Activated CD4-positive, alpha-beta T cell treated with anti-CD3 and anti-CD28 coated beads for 36 hours (primary cell): ENCODE data around the gene SCAMP1. TPM values are rescaled to one million over a fixed set of nuclear protein-coding genes. Genes with fewer than 3 reads are reported as not detected.

Experiments used
- ATAC-seq: fragments of 200-7000 bp; cut with Tn5 transposase; one replicate; pipeline ENCODE4 v1.10.0; 2021; ENCODE audit warnings: mild to moderate bottlenecking, moderate library complexity
- CTCF ChIA-PET: fragments of 350-600 bp; sonication (Branson Sonifier 250); formaldehyde crosslinking; loops from one replicate; lab custom pipeline; 2021; ENCODE audit warnings: antibody characterized with exemption; lab: Charles Lee
- POLR2A ChIA-PET: fragments of 350-600 bp; sonication (Branson Sonifier 250); formaldehyde crosslinking; loops from one replicate; lab custom pipeline; 2021; ENCODE audit warnings: antibody characterized with exemption, inconsistent platforms; lab: Charles Lee
- DNase-seq: peaks from one replicate; pipeline ENCODE4 v3.0.0-alpha.2; 2020
- H3K27ac Mint-ChIP-seq: one replicate; pipeline ENCODE4 v1.8.0; 2021; ENCODE audit warnings: mixed read lengths
- H3K27me3 Mint-ChIP-seq: one replicate; pipeline ENCODE4 v1.8.0; 2021; ENCODE audit warnings: mixed read lengths
- H3K36me3 Mint-ChIP-seq: one replicate; pipeline ENCODE4 v1.8.0; 2021; ENCODE audit warnings: low read depth, mixed read lengths
- H3K4me1 Mint-ChIP-seq: one replicate; pipeline ENCODE4 v1.8.0; 2021; ENCODE audit warnings: mixed read lengths
- H3K4me3 Mint-ChIP-seq: one replicate; pipeline ENCODE4 v1.8.0; 2021; ENCODE audit warnings: mild to moderate bottlenecking, moderate library complexity, mixed read lengths
- H3K9me3 Mint-ChIP-seq: one replicate; pipeline ENCODE4 v1.8.0; 2021; ENCODE audit warnings: low read depth, mixed read lengths
- intact Hi-C, 2 experiments: fragments of 100-400 bp; cut with DNase I in 1 of 2; cut with micrococcal nuclease in 1 of 2; formaldehyde crosslinking; loops; one replicate each; pipeline versions ENCODE4 v1.14.2 to v1.15.1; 2022 to 2024; cut with DNase I, micrococcal nuclease
- total RNA-seq, 2 experiments: library from RNA; stranded (reverse); gene quantifications; one replicate each; pipeline ENCODE4 v1.2.3, GENCODE V29; 2021

SCAMP1 gene
- total RNA-seq, 2 experiments from 2014 or later, result 15.5 to 24.1 TPM

- Mint-ChIP-seq H3K36me3 (no peaks in the 10 kb centered on the region), H3K4me1 (no peaks in the 10 kb centered on the region), H3K4me3 (no peak overlapping the region), H3K9me3 (no peaks in the 10 kb centered on the region), H3K27me3 (peaks cover 39% of the 10 kb centered on the region), H3K27ac (no peak overlapping the region)
- CTCF ChIA-PET, result no interaction called here
- POLR2A ChIA-PET, result no interaction called here
- intact Hi-C loops, result no loop called here
- DNase-seq (no peak), ATAC-seq (peak; percentile 23)
Measured at GRCh38 chr5:78497573-78498533, 137.4 kb downstream of the SCAMP1 start.

DNA sequence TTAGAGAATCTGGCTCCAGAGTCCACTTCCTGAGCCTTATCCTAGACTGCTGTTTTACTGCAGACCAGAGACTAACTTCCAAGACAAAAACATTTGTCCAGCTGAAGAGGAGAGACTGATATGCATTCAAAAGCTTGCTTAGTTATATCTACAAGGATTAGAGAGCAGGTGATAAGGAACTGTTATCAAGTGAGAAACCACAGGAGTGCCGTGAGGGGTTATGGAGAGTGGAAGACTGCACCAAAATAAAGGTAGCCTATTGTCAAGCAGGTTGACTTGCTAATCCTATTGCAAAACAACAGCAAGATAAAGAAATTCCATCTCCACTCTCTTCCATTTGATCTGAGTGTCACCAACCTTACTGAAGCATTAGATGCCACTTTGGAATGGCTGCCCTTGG lies 139.1 kb downstream of the SCAMP1 start:
- ATAC-seq (no peak), DNase-seq (no peak)
- no peaks in the 10 kb centered on the region for H3K9me3 Mint-ChIP-seq
- intact Hi-C loops, result no loop called here
- no peak overlapping the region for H3K27ac Mint-ChIP-seq
- ChIA-PET CTCF (no interaction called here), POLR2A (no interaction called here)
- no peaks in the 10 kb centered on the region for H3K4me1 Mint-ChIP-seq
- no peak overlapping the region for H3K4me3 Mint-ChIP-seq
- H3K36me3 Mint-ChIP-seq, result no peaks in the 10 kb centered on the region
- H3K27me3 Mint-ChIP-seq, result peaks cover 39% of the 10 kb centered on the region

DNA sequence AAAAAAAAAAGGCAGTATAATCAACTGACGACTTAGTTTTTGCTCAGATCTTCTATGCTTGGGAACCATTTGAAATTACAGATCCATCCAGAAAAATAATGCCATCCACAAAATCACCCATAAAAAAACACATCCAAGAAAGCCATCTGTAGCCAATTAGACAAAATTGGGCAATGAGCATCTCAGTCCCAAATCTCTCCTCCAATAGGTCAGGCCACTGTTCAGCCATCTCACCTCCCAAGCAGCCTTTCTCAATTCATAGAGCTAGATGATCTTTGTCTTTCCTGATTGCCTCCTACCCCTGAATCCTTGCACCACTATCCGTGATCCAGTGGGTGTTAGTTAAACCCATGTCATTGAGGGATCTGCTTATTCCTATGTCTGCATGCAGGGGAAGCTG lies 139.6 kb downstream of the SCAMP1 start:
- ATAC-seq (no peak), DNase-seq (no peak)
- H3K36me3 Mint-ChIP-seq, result no peaks in the 10 kb centered on the region
- intact Hi-C loops, result no loop called here
- H3K4me1 Mint-ChIP-seq, result no peaks in the 10 kb centered on the region
- peaks cover 39% of the 10 kb centered on the region for H3K27me3 Mint-ChIP-seq
- H3K27ac Mint-ChIP-seq, result no peak overlapping the region
- no peak overlapping the region for H3K4me3 Mint-ChIP-seq
- ChIA-PET CTCF (no interaction called here), POLR2A (no interaction called here)
- no peaks in the 10 kb centered on the region for H3K9me3 Mint-ChIP-seq

- no peaks in the 10 kb centered on the region for H3K36me3 Mint-ChIP-seq
- CTCF ChIA-PET, result no interaction called here
- H3K27me3 Mint-ChIP-seq, result peaks cover 39% of the 10 kb centered on the region
- ATAC-seq, result no peak
- intact Hi-C loops, result no loop called here
- H3K4me3 Mint-ChIP-seq, result no peak overlapping the region
- POLR2A ChIA-PET, result no interaction called here
- no peaks in the 10 kb centered on the region for H3K9me3 Mint-ChIP-seq
- no peak overlapping the region for H3K27ac Mint-ChIP-seq
- H3K4me1 Mint-ChIP-seq, result no peaks in the 10 kb centered on the region
- no peak for DNase-seq
Measured at GRCh38 chr5:78500871-78501270, 140.5 kb downstream of the SCAMP1 start.

GRCh38 chr5:78501411-78502352 lies 141.3 kb downstream of the SCAMP1 start:
- no peak overlapping the region for H3K4me3 Mint-ChIP-seq
- H3K9me3 Mint-ChIP-seq, result no peaks in the 10 kb centered on the region
- no peak overlapping the region for H3K27ac Mint-ChIP-seq
- no peaks in the 10 kb centered on the region for H3K4me1 Mint-ChIP-seq
- intact Hi-C loops, result no loop called here
- ChIA-PET POLR2A (no interaction called here), CTCF (no interaction called here)
- DNase-seq, result no peak
- peaks cover 42% of the 10 kb centered on the region for H3K27me3 Mint-ChIP-seq
- ATAC-seq, result no peak
- no peaks in the 10 kb centered on the region for H3K36me3 Mint-ChIP-seq

- no peak for DNase-seq
- Mint-ChIP-seq H3K27me3 (peaks cover 49% of the 10 kb centered on the region), H3K9me3 (no peaks in the 10 kb centered on the region), H3K36me3 (no peaks in the 10 kb centered on the region), H3K4me3 (no peak overlapping the region), H3K4me1 (peaks cover 2% of the 10 kb centered on the region), H3K27ac (no peak overlapping the region)
- ChIA-PET POLR2A (no interaction called here), CTCF (no interaction called here)
- intact Hi-C loops, result no loop called here
- no peak for ATAC-seq
Measured at GRCh38 chr5:78503958-78504653, 143.7 kb downstream of the SCAMP1 start.

DNA sequence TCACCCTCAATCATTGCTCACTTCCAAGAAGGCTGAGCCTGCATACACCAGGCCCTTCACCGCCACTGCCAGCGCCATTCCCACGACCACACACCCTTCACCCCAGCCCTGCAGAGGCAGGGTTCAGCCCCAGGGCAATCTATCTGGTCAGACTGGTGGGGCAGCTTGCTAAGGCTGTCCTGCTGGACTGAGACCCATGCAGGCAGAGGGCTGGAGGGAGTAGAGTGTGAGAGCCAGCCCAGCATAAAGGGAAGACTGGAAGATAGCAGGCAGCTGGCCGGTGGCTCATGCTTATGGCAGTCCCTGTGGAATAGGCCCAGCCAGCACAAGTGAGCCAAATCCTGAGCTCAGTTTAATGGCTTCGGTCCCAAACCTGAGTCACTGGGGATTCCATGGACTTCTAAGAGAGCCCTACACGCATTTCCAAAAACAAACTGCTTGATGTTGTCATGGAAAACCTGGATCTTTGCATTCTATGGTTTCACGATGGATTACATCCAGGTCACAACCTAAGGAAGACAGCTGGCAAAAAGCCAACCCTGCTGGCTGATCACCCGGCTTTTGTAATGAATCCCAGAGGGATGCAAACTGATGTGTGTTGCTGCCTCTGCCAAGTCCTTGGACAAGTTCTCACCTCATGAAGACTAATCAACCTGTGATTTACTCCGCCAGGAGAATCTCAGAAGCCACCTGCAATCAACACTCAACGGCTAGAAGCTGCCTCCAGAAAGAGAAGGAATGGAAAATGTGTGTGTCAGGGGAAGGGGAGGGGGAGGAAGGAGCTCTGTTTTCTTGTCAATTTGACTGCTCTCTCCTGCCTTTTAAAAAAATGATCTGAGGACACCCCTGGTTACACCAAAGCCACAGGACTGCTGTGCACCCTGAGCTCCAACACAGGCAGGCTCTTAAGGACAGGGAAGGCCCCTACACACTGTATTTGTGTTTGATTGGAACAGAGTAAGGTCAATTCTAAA lies 144.6 kb downstream of the SCAMP1 start:
- no peak for DNase-seq
- Mint-ChIP-seq H3K9me3 (no peaks in the 10 kb centered on the region), H3K27me3 (peaks cover 48% of the 10 kb centered on the region), H3K36me3 (no peaks in the 10 kb centered on the region), H3K27ac (no peak overlapping the region), H3K4me3 (no peak overlapping the region), H3K4me1 (peaks cover 8% of the 10 kb centered on the region)
- ATAC-seq, result no peak
- ChIA-PET CTCF (interaction anchor here (0.5 to 1.2 kb wide), 3 partner anchors 13 to 401 kb away, joined by 3 read pairs; no protein-coding TSS in a partner anchor), POLR2A (no interaction called here)
- intact Hi-C loops, result no loop called here

GRCh38 chr5:78505860-78506259 lies 145.4 kb downstream of the SCAMP1 start:
- Mint-ChIP-seq H3K27me3 (peaks cover 44% of the 10 kb centered on the region), H3K9me3 (no peaks in the 10 kb centered on the region), H3K4me3 (no peak overlapping the region), H3K4me1 (peaks cover 11% of the 10 kb centered on the region), H3K36me3 (no peaks in the 10 kb centered on the region), H3K27ac (no peak overlapping the region)
- ChIA-PET POLR2A (no interaction called here), CTCF (interaction anchor here (0.5 to 1.2 kb wide), 2 partner anchors 32 to 402 kb away, joined by 3 read pairs; no protein-coding TSS in a partner anchor)
- no peak for DNase-seq
- ATAC-seq, result no peak
- intact Hi-C loops, result no loop called here

GRCh38 chr5:78506261-78507024 lies 146.0 kb downstream of the SCAMP1 start:
- no peak overlapping the region for H3K4me3 Mint-ChIP-seq
- DNase-seq (no peak), ATAC-seq (no peak)
- intact Hi-C loops, result no loop called here
- H3K9me3 Mint-ChIP-seq, result no peaks in the 10 kb centered on the region
- H3K4me1 Mint-ChIP-seq, result peaks cover 11% of the 10 kb centered on the region
- no peak overlapping the region for H3K27ac Mint-ChIP-seq
- ChIA-PET CTCF (interaction anchor here (1.2 kb wide), 1 partner anchor 31 kb away, joined by 3 read pairs; no protein-coding TSS in a partner anchor), POLR2A (no interaction called here)
- H3K27me3 Mint-ChIP-seq, result peaks cover 45% of the 10 kb centered on the region
- H3K36me3 Mint-ChIP-seq, result no peaks in the 10 kb centered on the region

DNA sequence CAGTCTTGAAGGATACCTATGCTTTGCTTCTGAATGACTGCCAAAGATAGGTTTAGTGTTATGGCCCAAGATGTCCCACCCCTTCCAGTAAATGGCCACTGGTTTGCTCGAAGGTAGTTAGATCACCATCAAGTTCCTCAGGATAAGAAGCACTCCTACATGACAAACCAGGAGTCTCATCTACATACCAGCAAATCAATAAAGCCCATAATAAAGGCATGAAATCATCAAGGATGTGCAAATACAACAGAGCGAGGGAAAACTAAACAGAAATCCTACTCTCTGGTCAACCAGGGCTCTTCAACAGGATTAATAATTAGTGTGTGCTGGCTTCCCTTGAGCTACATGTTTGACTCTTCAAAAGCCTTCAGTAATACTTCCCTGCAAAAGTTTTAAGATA lies 147.1 kb downstream of the SCAMP1 start:
- no peaks in the 10 kb centered on the region for H3K36me3 Mint-ChIP-seq
- peaks cover 11% of the 10 kb centered on the region for H3K4me1 Mint-ChIP-seq
- ChIA-PET CTCF (no interaction called here), POLR2A (no interaction called here)
- H3K27ac Mint-ChIP-seq, result no peak overlapping the region
- peaks cover 44% of the 10 kb centered on the region for H3K27me3 Mint-ChIP-seq
- intact Hi-C loops, result no loop called here
- H3K9me3 Mint-ChIP-seq, result no peaks in the 10 kb centered on the region
- no peak for DNase-seq
- no peak for ATAC-seq
- H3K4me3 Mint-ChIP-seq, result no peak overlapping the region
